H9 (cell line): ENCODE results near the gene GLRA3. TPM values are rescaled to one million over a fixed set of nuclear protein-coding genes. Genes with fewer than 3 reads are reported as not detected.

Experiments used
- DNase-seq: peaks from one replicate; pipeline ENCODE4 v3.0.0-alpha.2; 2017
- H2AFZ ChIP-seq: one replicate; pipeline ENCODE4 v1.6.1; 2013; ENCODE audit warnings: mild to moderate bottlenecking, low read length, control low read depth, moderate library complexity
- H2AK5ac ChIP-seq: 2 replicates; pipeline ENCODE4 v1.6.1; 2013; ENCODE audit warnings: low read length, control low read depth, mixed read lengths; ENCODE audit not compliant: insufficient read length
- H2BK120ac ChIP-seq: one replicate; pipeline ENCODE4 v1.6.1; 2013; ENCODE audit warnings: low read depth, mild to moderate bottlenecking, low read length, control low read depth, inconsistent platforms; ENCODE audit not compliant: poor library complexity, severe bottlenecking
- H2BK12ac ChIP-seq: 2 replicates; pipeline ENCODE4 v1.6.1; 2013; ENCODE audit warnings: low read length, control low read depth, mixed read lengths, low read depth; ENCODE audit not compliant: insufficient read length
- H2BK15ac ChIP-seq: 2 replicates; pipeline ENCODE4 v1.6.1; 2013; ENCODE audit warnings: low read depth, low read length, control low read depth
- H2BK20ac ChIP-seq: one replicate; pipeline ENCODE4 v1.6.1; 2013; ENCODE audit warnings: low read depth, mild to moderate bottlenecking, low read length, control low read depth, inconsistent platforms; ENCODE audit not compliant: poor library complexity, severe bottlenecking
- H2BK5ac ChIP-seq: 2 replicates; pipeline ENCODE4 v1.6.1; 2013; ENCODE audit warnings: low read length, control low read depth, mixed read lengths; ENCODE audit not compliant: insufficient read length
- H3K14ac ChIP-seq: 2 replicates; pipeline ENCODE4 v1.6.1; 2013; ENCODE audit warnings: low read length, control low read depth; ENCODE audit not compliant: insufficient read depth
- H3K18ac ChIP-seq: 2 replicates; pipeline ENCODE4 v1.6.1; 2013; ENCODE audit warnings: low read depth, mild to moderate bottlenecking, mixed read lengths, low read length, control low read depth; ENCODE audit not compliant: insufficient read length
- H3K23ac ChIP-seq: 2 replicates; pipeline ENCODE4 v1.6.1; 2013; ENCODE audit warnings: low read length, control low read depth, mixed read lengths, low read depth; ENCODE audit not compliant: insufficient read length
- H3K23me2 ChIP-seq: 2 replicates; pipeline ENCODE4 v1.6.1; 2013; ENCODE audit warnings: low read depth, mild to moderate bottlenecking, mixed read lengths, low read length, control low read depth; ENCODE audit not compliant: insufficient read length, poor library complexity, severe bottlenecking
- H3K27ac ChIP-seq: 2 replicates; pipeline ENCODE4 v1.5.1; 2013; ENCODE audit warnings: low read length, control low read depth, mixed read lengths, low read depth; ENCODE audit not compliant: insufficient read length
- H3K27me3 ChIP-seq: 2 replicates; pipeline ENCODE4 v1.6.1; 2013; ENCODE audit warnings: low read length, control low read depth, inconsistent platforms; ENCODE audit not compliant: insufficient read depth
- H3K4ac ChIP-seq: 2 replicates; pipeline ENCODE4 v1.6.1; 2013; ENCODE audit warnings: low read depth, mild to moderate bottlenecking, control low read depth, inconsistent platforms, low read length, moderate library complexity
- H3K4me1 ChIP-seq: 2 replicates; pipeline ENCODE4 v1.6.1; 2013; ENCODE audit warnings: low read length, control low read depth, inconsistent platforms; ENCODE audit not compliant: insufficient read depth
- H3K4me2 ChIP-seq: 2 replicates; pipeline ENCODE4 v1.6.1; 2013; ENCODE audit warnings: low read length, control low read depth, mixed read lengths; ENCODE audit not compliant: insufficient read length, insufficient read depth
- H3K56ac ChIP-seq: 2 replicates; pipeline ENCODE4 v1.6.1; 2013; ENCODE audit warnings: low read depth, mild to moderate bottlenecking, mixed read lengths, low read length, control low read depth; ENCODE audit not compliant: insufficient read length
- H3K79me1 ChIP-seq: 2 replicates; pipeline ENCODE4 v1.6.1; 2013; ENCODE audit warnings: low read depth, mild to moderate bottlenecking, moderate library complexity, low read length, control low read depth, inconsistent platforms; ENCODE audit not compliant: insufficient read depth, poor library complexity, severe bottlenecking
- H3K79me2 ChIP-seq: 2 replicates; pipeline ENCODE4 v1.6.1; 2013; ENCODE audit warnings: low read length, control low read depth, inconsistent platforms; ENCODE audit not compliant: insufficient read depth
- H3K9ac ChIP-seq: 2 replicates; pipeline ENCODE4 v1.6.1; 2013; ENCODE audit warnings: low read length, control low read depth, mixed read lengths; ENCODE audit not compliant: insufficient read length; ENCODE audit errors: extremely low read depth
- H3K9me3 ChIP-seq: one replicate; pipeline ENCODE4 v1.6.1; 2013; ENCODE audit warnings: low read depth, low read length, inconsistent platforms; ENCODE audit not compliant: control insufficient read depth
- H3T11ph ChIP-seq: one replicate; pipeline ENCODE4 v1.6.1; 2013; ENCODE audit warnings: mild to moderate bottlenecking, low read length, control low read depth, inconsistent platforms
- H4K20me1 ChIP-seq: one replicate; pipeline ENCODE4 v1.6.1; 2013; ENCODE audit not compliant: control insufficient read depth, insufficient read length, insufficient read depth
- H4K5ac ChIP-seq: 2 replicates; pipeline ENCODE4 v1.6.1; 2013; ENCODE audit warnings: low read depth, mild to moderate bottlenecking, mixed read lengths, low read length, control low read depth; ENCODE audit not compliant: insufficient read length
- H4K8ac ChIP-seq: replicated peaks from 2 replicates; pipeline ENCODE4 v1.6.1; 2013; ENCODE audit warnings: low read length, control low read depth, mixed read lengths, low read depth; ENCODE audit not compliant: insufficient read length
- H4K91ac ChIP-seq: 2 replicates; pipeline ENCODE4 v1.6.1; 2013; ENCODE audit warnings: low read depth, mild to moderate bottlenecking, moderate library complexity, mixed read lengths, low read length, control low read depth; ENCODE audit not compliant: insufficient read length
- H3K27ac Mint-ChIP-seq, 3 experiments: 2 replicates in 2 of 3; 3 replicates in 1 of 3; pipeline ENCODE4 v1.8.0; 2020 to 2021; ENCODE audit warnings: mixed read lengths in 3 of 3, mild to moderate bottlenecking in 1 of 3, moderate library complexity in 1 of 3
- H3K27me3 Mint-ChIP-seq: 2 replicates; pipeline ENCODE4 v1.8.0; 2021; ENCODE audit warnings: low read depth, mild to moderate bottlenecking, moderate library complexity, mixed read lengths
- H3K36me3 Mint-ChIP-seq, 3 experiments: 2 replicates in 2 of 3; 3 replicates in 1 of 3; pipeline ENCODE4 v1.8.0; 2020 to 2021; ENCODE audit warnings: low read depth in 3 of 3, mixed read lengths in 3 of 3; ENCODE audit not compliant: insufficient read depth in 1 of 3
- H3K4me1 Mint-ChIP-seq, 2 experiments: 2 replicates each; pipeline ENCODE4 v1.8.0; 2020; ENCODE audit warnings: mixed read lengths in 2 of 2
- H3K4me3 Mint-ChIP-seq, 2 experiments: 2 replicates in 1 of 2; 3 replicates in 1 of 2; pipeline ENCODE4 v1.8.0; 2020 to 2021; ENCODE audit warnings: mild to moderate bottlenecking in 2 of 2, mixed read lengths in 2 of 2, moderate library complexity in 1 of 2
- H3K9me3 Mint-ChIP-seq, 2 experiments: 2 replicates in 1 of 2; 3 replicates in 1 of 2; pipeline ENCODE4 v1.8.0; 2020; ENCODE audit warnings: mild to moderate bottlenecking in 2 of 2, mixed read lengths in 2 of 2, moderate library complexity in 1 of 2
- WGBS: extraction: QIAGEN DNeasy Blood & Tissue Kit; methylation state at CpG from one replicate; pipeline ENCODE4 v1.1.7; 2013; ENCODE audit warnings: missing lambda C conversion rate, low lambda C conversion rate, mixed read lengths; ENCODE audit not compliant: insufficient read length; ENCODE audit errors: extremely low coverage; 5-methylcytosine and 5-hydroxymethylcytosine counted together
- total RNA-seq: library from RNA; stranded (reverse); gene quantifications from 2 replicates; pipeline ENCODE4 v1.2.1, GENCODE V29; 2021
- TF ChIP-seq, protein P1 (sequence below): fragments of 200-600 bp; sonication (generic); conservative IDR thresholded peaks from 3 replicates; pipeline ENCODE4 v1.8.0; 2021; ENCODE audit warnings: antibody characterized with exemption, mild to moderate bottlenecking

GLRA3 gene
- total RNA-seq, 1 experiment from 2014 or later = 0.09 TPM

DNA sequence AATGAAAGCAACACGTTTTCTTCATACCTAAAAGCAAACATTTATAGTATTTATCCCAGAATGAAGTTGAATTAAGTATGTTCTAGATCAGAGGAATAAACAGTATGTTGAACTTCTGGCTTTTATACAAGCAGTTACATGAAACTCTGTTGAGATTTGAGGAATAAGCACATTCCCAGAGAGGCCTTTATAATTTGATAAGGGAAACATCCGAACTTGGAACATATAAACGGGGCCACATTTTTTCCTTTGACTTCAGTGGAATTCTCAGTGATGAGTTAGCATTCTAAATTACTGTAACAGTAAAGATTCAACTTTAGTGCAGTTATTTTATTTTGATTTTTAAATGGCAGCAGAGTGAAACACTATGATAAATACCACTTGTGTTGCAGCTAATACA is 119.5 kb downstream of the GLRA3 start:
- H3T11ph ChIP-seq = no peak overlapping the region
- H3K14ac ChIP-seq = no peak overlapping the region
- no peak overlapping the region for H2BK120ac ChIP-seq
- no peak overlapping the region for H3K4me2 ChIP-seq
- H4K8ac ChIP-seq = no peak overlapping the region
- Mint-ChIP-seq H3K27me3 (no peaks in the 10 kb centered on the region), H3K27ac (no peak overlapping the region), H3K36me3 (no peaks in the 10 kb centered on the region), H3K4me1 (peaks cover 10 to 13% of the 10 kb centered on the region in 2 experiments), H3K4me3 (no peak overlapping the region), H3K9me3 (no peaks in the 10 kb centered on the region)
- H2AK5ac ChIP-seq = no peak overlapping the region
- no peak overlapping the region for H4K91ac ChIP-seq
- no peak overlapping the region for H3K27ac ChIP-seq
- H3K79me2 ChIP-seq = no peaks in the 10 kb centered on the region
- no peak overlapping the region for H2BK5ac ChIP-seq
- DNase-seq = no peak
- H3K9me3 ChIP-seq = no peaks in the 10 kb centered on the region
- H4K5ac ChIP-seq = no peak overlapping the region
- H2AFZ ChIP-seq = no peak overlapping the region
- TF ChIP-seq, protein P1, sequence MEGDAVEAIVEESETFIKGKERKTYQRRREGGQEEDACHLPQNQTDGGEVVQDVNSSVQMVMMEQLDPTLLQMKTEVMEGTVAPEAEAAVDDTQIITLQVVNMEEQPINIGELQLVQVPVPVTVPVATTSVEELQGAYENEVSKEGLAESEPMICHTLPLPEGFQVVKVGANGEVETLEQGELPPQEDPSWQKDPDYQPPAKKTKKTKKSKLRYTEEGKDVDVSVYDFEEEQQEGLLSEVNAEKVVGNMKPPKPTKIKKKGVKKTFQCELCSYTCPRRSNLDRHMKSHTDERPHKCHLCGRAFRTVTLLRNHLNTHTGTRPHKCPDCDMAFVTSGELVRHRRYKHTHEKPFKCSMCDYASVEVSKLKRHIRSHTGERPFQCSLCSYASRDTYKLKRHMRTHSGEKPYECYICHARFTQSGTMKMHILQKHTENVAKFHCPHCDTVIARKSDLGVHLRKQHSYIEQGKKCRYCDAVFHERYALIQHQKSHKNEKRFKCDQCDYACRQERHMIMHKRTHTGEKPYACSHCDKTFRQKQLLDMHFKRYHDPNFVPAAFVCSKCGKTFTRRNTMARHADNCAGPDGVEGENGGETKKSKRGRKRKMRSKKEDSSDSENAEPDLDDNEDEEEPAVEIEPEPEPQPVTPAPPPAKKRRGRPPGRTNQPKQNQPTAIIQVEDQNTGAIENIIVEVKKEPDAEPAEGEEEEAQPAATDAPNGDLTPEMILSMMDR = no peak
- H3K23me2 ChIP-seq = no peaks in the 10 kb centered on the region
- H2BK15ac ChIP-seq = no peak overlapping the region
- H3K18ac ChIP-seq = no peak overlapping the region
- no peak overlapping the region for H3K9ac ChIP-seq
- H3K23ac ChIP-seq = no peak overlapping the region
- H4K20me1 ChIP-seq = no peaks in the 10 kb centered on the region
- no peaks in the 10 kb centered on the region for H3K79me1 ChIP-seq
- no peak overlapping the region for H2BK12ac ChIP-seq
- no CpG with 5 or more reads among the region's 3 CpGs for WGBS
- no peak overlapping the region for H3K4ac ChIP-seq
- H3K4me1 ChIP-seq = no peaks in the 10 kb centered on the region; the same call in 1 of the 2 replicates
- no peak overlapping the region for H3K56ac ChIP-seq
- H2BK20ac ChIP-seq = no peak overlapping the region
- no peaks in the 10 kb centered on the region for H3K27me3 ChIP-seq
